Adrenal gland (tissue), 12 donors: ENCODE results near the gene UBE4B. TPM values are rescaled to one million over a fixed set of nuclear protein-coding genes. Genes with fewer than 3 reads are reported as not detected.

Source experiments
- DNase-seq, 7 donors: peaks; one replicate each; pipeline ENCODE4 v3.0.0-alpha.2; 2019 to 2020
- H3K27ac ChIP-seq, 5 donors: fragments of 200-600 bp; sonication (generic) in 4 of 5; 1 replicate in 3 of 5; 2 replicates in 2 of 5; pipeline versions ENCODE4 v1.5.1 to v1.8.0; 2016 to 2020; ENCODE audit warnings: mild to moderate bottlenecking in 1 of 5
- H3K27me3 ChIP-seq: fragments of 200-600 bp; 2 replicates; pipeline ENCODE4 v1.8.0; 2021
- H3K36me3 ChIP-seq, 2 donors: fragments of 200-600 bp; replicated peaks in 1 of 2; 1 replicate in 1 of 2; 2 replicates in 1 of 2; pipeline versions ENCODE4 v1.5.1 to v1.8.0; 2018 to 2022
- H3K4me1 ChIP-seq, 2 donors: fragments of 200-600 bp; replicated peaks in 1 of 2; 1 replicate in 1 of 2; 2 replicates in 1 of 2; pipeline versions ENCODE4 v1.5.1 to v1.8.0; 2018 to 2021
- H3K4me3 ChIP-seq, 4 donors: fragments of 200-600 bp; sonication (generic) in 3 of 4; one replicate each; pipeline ENCODE4 v1.5.1; 2016 to 2018
- H3K9me3 ChIP-seq, 3 donors: fragments of 200-600 bp; sonication (generic) in 1 of 3; replicated peaks in 1 of 3; 1 replicate in 2 of 3; 2 replicates in 1 of 3; pipeline versions ENCODE4 v1.5.1 to v1.8.0; 2016 to 2021
- CTCF ChIP-seq, 6 experiments: fragments of 450-650 bp in 4 of 6; fragments of 200-600 bp in 2 of 6; sonication (generic) in 1 of 6; IDR thresholded peaks; 1 replicate in 5 of 6; 2 replicates in 1 of 6; pipeline versions ENCODE4 v1.5.1 to v1.8.0; 2016 to 2021; ENCODE audit warnings: antibody characterized with exemption in 6 of 6, mild to moderate bottlenecking in 2 of 6, moderate library complexity in 1 of 6
- POLR2A ChIP-seq, 2 donors: fragments of 450-650 bp; IDR thresholded peaks; one replicate each; pipeline ENCODE4 v1.6.1; 2017; ENCODE audit warnings: antibody characterized with exemption in 2 of 2, mild to moderate bottlenecking in 2 of 2, moderate library complexity in 1 of 2
- WGBS, 4 donors: extraction: QIAGEN DNeasy Blood & Tissue Kit in 2 of 4; methylation state at CpG; one replicate each; pipeline versions ENCODE4 v1.1.5 to v1.1.7; 2013 to 2017; 5-methylcytosine and 5-hydroxymethylcytosine counted together
- intact Hi-C, 2 donors: fragments of 100-400 bp; cut with DNase I; formaldehyde crosslinking; loops; one replicate each; pipeline versions ENCODE4 v1.14.1 to v1.15.0; 2022 to 2023
- polyA plus RNA-seq, 3 donors: library from polyadenylated mRNA; stranded (reverse); fragments of 200-250 nt in 2 of 3; fragments of 350-450 nt in 1 of 3; fragmentation: Illumina TruSeq in 1 of 3; extraction: RNeasy Lipid Tissue Mini Kit (QIAGEN cat#74804) in 1 of 3; gene quantifications; one replicate each; pipeline ENCODE4 v1.2.3, GENCODE V29; 2013 to 2014
- total RNA-seq, 9 donors: library from RNA; depleted of rRNA in 4 of 9; stranded (reverse); fragments of >200 nt in 4 of 9; fragments of 120-200 nt in 1 of 9; fragmentation: NEBNext Ultra II Directional in 1 of 9; extraction: Animal tissue kit (Norgen Biotek cat#: 25700) in 1 of 9; gene quantifications; one replicate each; pipeline versions ENCODE4 v1.1.0 to v1.2.4, GENCODE V29; 2013 to 2023
- donor health status: healthy with polysubstance abuse.
- donor health status: Bipolar disorder and iron deficiency.
- donor health status: DM: yes; HTN: yes; CAD: no.
- donor health status: DM: no; HTN: no; CAD: no.
- donor health status: DM: no; HTN: no; CAD: no.
- donor health status: DM: yes; HTN: yes; CAD: no.

Gene UBE4B
- total and polyA plus RNA-seq, 12 donors, result 18.7 to 87.1 (median 57.8) TPM

GRCh38 chr1:10146391-10146790 is 113.6 kb downstream of the UBE4B start:
- Histone ChIP-seq H3K27me3 (no peaks in the 10 kb centered on the region), H3K4me3 (no peak overlapping the region), H3K36me3 (peaks cover 0 to 41% of the 10 kb centered on the region in 2 donors), H3K9me3 (no peaks in the 10 kb centered on the region), H3K27ac (no peak overlapping the region), H3K4me1 (no peaks in the 10 kb centered on the region)
- intact Hi-C loops, result no loop called here
- no peak for TF ChIP-seq POLR2A (IDR thresholded peaks at IDR 0.05)
- TF ChIP-seq CTCF (IDR thresholded peaks at IDR 0.05), result no peak
- peak in 1 of 7 donors; percentile 36 for DNase-seq
- WGBS, 4 donors, result 96 to 98% (median 97%) methylated on average over 8 of the region's 8 CpGs

- Histone ChIP-seq H3K4me3 (no peak overlapping the region), H3K27me3 (no peaks in the 10 kb centered on the region), H3K27ac (no peak overlapping the region), H3K4me1 (no peaks in the 10 kb centered on the region), H3K36me3 (peaks cover 0 to 45% of the 10 kb centered on the region in 2 donors), H3K9me3 (no peaks in the 10 kb centered on the region)
- DNase-seq, result no peak
- intact Hi-C loops, result no loop called here
- TF ChIP-seq CTCF (IDR thresholded peaks at IDR 0.05) (no peak), POLR2A (IDR thresholded peaks at IDR 0.05) (no peak)
Observed at GRCh38 chr1:10149231-10149630, 116.5 kb downstream of the UBE4B start.

- H3K9me3 ChIP-seq, result no peaks in the 10 kb centered on the region
- peak; percentile 35 to 69 (median 52) for TF ChIP-seq CTCF (IDR thresholded peaks at IDR 0.05)
- TF ChIP-seq POLR2A (IDR thresholded peaks at IDR 0.05), result no peak
- H3K4me3 ChIP-seq, result no peak overlapping the region
- no peak overlapping the region for H3K27ac ChIP-seq
- DNase-seq, result peak; percentile 53 to 75 (median 60)
- H3K4me1 ChIP-seq, result no peaks in the 10 kb centered on the region
- peaks cover 0 to 20% of the 10 kb centered on the region in 2 donors for H3K36me3 ChIP-seq
- H3K27me3 ChIP-seq, result no peaks in the 10 kb centered on the region
- intact Hi-C loops, result no loop called here
- WGBS, 4 donors, result 75 to 91% (median 85%) methylated on average over 7 to 8 of the region's 8 CpGs
Observed at GRCh38 chr1:10152709-10153284, 120.0 kb downstream of the UBE4B start.

GRCh38 chr1:10155087-10155712 is 122.4 kb downstream of the UBE4B start:
- TF ChIP-seq POLR2A (IDR thresholded peaks at IDR 0.05), result no peak
- TF ChIP-seq CTCF (IDR thresholded peaks at IDR 0.05), result no peak
- Histone ChIP-seq H3K9me3 (no peaks in the 10 kb centered on the region), H3K27ac (peak overlapping the region in 2 of 5 donors; percentile 3 to 12), H3K36me3 (peaks cover 0 to 24% of the 10 kb centered on the region in 2 donors), H3K4me3 (no peak overlapping the region), H3K4me1 (no peaks in the 10 kb centered on the region), H3K27me3 (no peaks in the 10 kb centered on the region)
- intact Hi-C loops, result no loop called here
- WGBS, 4 donors, result 50 to 63% (median 57%) methylated on average over 4 of the region's 4 CpGs
- no peak for DNase-seq
